HCT116 (cell line): Measurements from ENCODE around the gene C1QA. TPM values are rescaled to one million over a fixed set of nuclear protein-coding genes. Genes with fewer than 3 reads are reported as not detected.

Experiments
- ATAC-seq: fragments of 200-7000 bp; cut with Tn5 transposase; 2 replicates; pipeline ENCODE4 v1.9.1; 2020; ENCODE audit warnings: mild to moderate bottlenecking, moderate library complexity
- BruUV-seq: library from RNA; stranded (reverse); fragments of 400-500 nt; replicated peaks from 2 replicates; lab custom pipeline; 2021; lab: Mats Ljungman, UMichigan
- CTCF ChIA-PET: fragments of 300-600 bp; sonication (Branson Sonifier 250); formaldehyde crosslinking; loops from one replicate; lab custom pipeline; 2021; ENCODE audit warnings: antibody characterized with exemption; lab: Charles Lee
- POLR2A ChIA-PET: fragments of 300-600, 350-600 bp; sonication (Branson Sonifier 250); formaldehyde crosslinking; loops from one replicate; lab custom pipeline; 2021; ENCODE audit warnings: antibody characterized with exemption; lab: Charles Lee
- RAD21 ChIA-PET, 2 experiments: fragments of 300-600 bp; sonication (Branson Sonifier 250); formaldehyde crosslinking; loops; one replicate each; lab custom pipeline; 2023; ENCODE audit warnings: low total read pairs in 2 of 2; ENCODE audit not compliant: uncharacterized antibody in 2 of 2, unreplicated experiment in 2 of 2, low non-redundant PET in 1 of 2; lab: Charles Lee
- DNase-seq: peaks from one replicate; pipeline ENCODE4 v3.0.0-alpha.2; 2010; ENCODE audit warnings: low read depth, low spot score
- H2AFZ ChIP-seq: fragments of 200-600 bp; shearing (Covaris generic), sonication (generic); 2 replicates; pipeline ENCODE4 v1.6.1; 2017; ENCODE audit warnings: low read depth, mixed run types, mixed read lengths, antibody characterized with exemption, low read length; ENCODE audit not compliant: poor library complexity, severe bottlenecking
- H3K27ac ChIP-seq: 2 replicates; pipeline ENCODE4 v1.5.1; 2012; ENCODE audit warnings: low read depth, low read length
- H3K27me3 ChIP-seq: fragments of 200-600 bp; sonication (generic); 2 replicates; pipeline ENCODE4 v1.6.1; 2016; ENCODE audit warnings: mixed run types, low read length, mixed read lengths; ENCODE audit not compliant: insufficient read depth
- H3K36me3 ChIP-seq, 2 experiments: fragments of 200-500 bp in 1 of 2; fragments of 200-600 bp in 1 of 2; sonication (Bioruptor generic) in 1 of 2; sonication (generic) in 1 of 2; 2 replicates each; pipeline versions ENCODE4 v1.5.1 to v1.6.1; 2014 to 2016; ENCODE audit warnings: low read length in 2 of 2, inconsistent platforms in 1 of 2, mixed read lengths in 1 of 2, mixed run types in 1 of 2; ENCODE audit not compliant: insufficient read depth in 2 of 2, control insufficient read depth in 1 of 2
- H3K4me1 ChIP-seq, 2 experiments: fragments of 200-600 bp in 1 of 2; sonication (generic) in 1 of 2; 2 replicates each; pipeline versions ENCODE4 v1.5.1 to v1.6.1; 2012 to 2017; ENCODE audit warnings: low read length in 2 of 2, inconsistent platforms in 1 of 2, mild to moderate bottlenecking in 1 of 2, mixed read lengths in 1 of 2, mixed run types in 1 of 2, moderate library complexity in 1 of 2; ENCODE audit not compliant: insufficient read depth in 2 of 2, control insufficient read depth in 1 of 2
- H3K4me2 ChIP-seq: fragments of 200-600 bp; sonication (generic); 2 replicates; pipeline ENCODE4 v1.6.1; 2017; ENCODE audit warnings: mixed run types, low read length, mixed read lengths
- H3K4me3 ChIP-seq, 2 experiments: fragments of 200-600 bp in 1 of 2; sonication (generic) in 1 of 2; replicated peaks in 1 of 2; 2 replicates each; pipeline ENCODE4 v1.5.1; 2011 to 2016; ENCODE audit warnings: low read length in 2 of 2, control low read depth in 1 of 2, low read depth in 1 of 2, mild to moderate bottlenecking in 1 of 2, mixed read lengths in 1 of 2, mixed run types in 1 of 2
- H3K79me2 ChIP-seq: fragments of 200-600 bp; sonication (generic); 2 replicates; pipeline ENCODE4 v1.6.1; 2017; ENCODE audit warnings: mild to moderate bottlenecking, mixed run types, low read length, moderate library complexity, mixed read lengths; ENCODE audit not compliant: insufficient read depth
- H3K9ac ChIP-seq: fragments of 200-600 bp; sonication (generic); 2 replicates; pipeline ENCODE4 v1.6.1; 2016; ENCODE audit warnings: low read length, mixed read lengths
- H3K9me2 ChIP-seq: fragments of 200-600 bp; sonication (generic), shearing (Covaris generic); 2 replicates; pipeline ENCODE4 v1.6.1; 2017; ENCODE audit warnings: mixed run types, mild to moderate bottlenecking, moderate library complexity; ENCODE audit not compliant: insufficient read depth
- H3K9me3 ChIP-seq, 2 experiments: fragments of 200-500 bp in 1 of 2; fragments of 200-600 bp in 1 of 2; sonication (Bioruptor generic) in 1 of 2; sonication (generic) in 1 of 2; 2 replicates each; pipeline ENCODE4 v1.6.1; 2014 to 2017; ENCODE audit warnings: low read length in 2 of 2, mixed read lengths in 2 of 2, inconsistent platforms in 1 of 2, low read depth in 1 of 2, mild to moderate bottlenecking in 1 of 2, mixed run types in 1 of 2, moderate library complexity in 1 of 2; ENCODE audit not compliant: control insufficient read depth in 1 of 2, insufficient read depth in 1 of 2
- H4K20me1 ChIP-seq: fragments of 200-600 bp; sonication (generic), shearing (Covaris generic); 2 replicates; pipeline ENCODE4 v1.6.1; 2017; ENCODE audit warnings: mixed run types, mild to moderate bottlenecking, moderate library complexity; ENCODE audit not compliant: insufficient read depth
- ATF3 ChIP-seq: IDR thresholded peaks from 2 replicates; pipeline ENCODE4 v1.6.1; 2012
- CBX3 ChIP-seq: IDR thresholded peaks from 2 replicates; pipeline ENCODE4 v1.6.1; 2012; ENCODE audit warnings: low read depth
- CTCF ChIP-seq, 3 experiments: fragments of 200-600 bp in 1 of 3; sonication (generic) in 1 of 3; IDR thresholded peaks in 2 of 3; conservative IDR thresholded peaks in 1 of 3; 2 replicates each; pipeline ENCODE4 v1.5.1; 2012 to 2017; ENCODE audit warnings: low read depth in 2 of 3, low read length in 2 of 3, antibody characterized with exemption in 1 of 3, borderline replicate concordance in 1 of 3, control low read depth in 1 of 3, mild to moderate bottlenecking in 1 of 3, mixed read lengths in 1 of 3, mixed run types in 1 of 3, moderate library complexity in 1 of 3; ENCODE audit not compliant: insufficient read depth in 1 of 3
- EGR1 ChIP-seq: IDR thresholded peaks from 2 replicates; pipeline ENCODE4 v1.6.1; 2012; ENCODE audit warnings: low read depth
- ELF1 ChIP-seq: IDR thresholded peaks from 2 replicates; pipeline ENCODE4 v1.6.1; 2012; ENCODE audit warnings: low read depth, borderline replicate concordance
- EZH2 ChIP-seq: fragments of 200-600 bp; sonication (generic); IDR thresholded peaks from 2 replicates; pipeline ENCODE4 v1.6.1; 2017; ENCODE audit warnings: antibody characterized with exemption, mixed run types
- EZH2phosphoT487 ChIP-seq: fragments of 200-600 bp; IDR thresholded peaks from 2 replicates; pipeline ENCODE4 v1.6.1; 2018; ENCODE audit warnings: antibody characterized with exemption, borderline replicate concordance
- JUND ChIP-seq: IDR thresholded peaks from 2 replicates; pipeline ENCODE4 v1.6.1; 2012
- POLR2A ChIP-seq: IDR thresholded peaks from 2 replicates; pipeline ENCODE4 v1.7.0; 2011; ENCODE audit warnings: borderline replicate concordance; ENCODE audit not compliant: insufficient read depth, insufficient read length; ENCODE audit errors: extremely low read depth
- POLR2AphosphoS5 ChIP-seq: IDR thresholded peaks from 2 replicates; pipeline ENCODE4 v1.6.1; 2011; ENCODE audit warnings: mild to moderate bottlenecking, low read depth, low read length, moderate library complexity
- SIN3A ChIP-seq: IDR thresholded peaks from 2 replicates; pipeline ENCODE4 v1.6.1; 2012; ENCODE audit warnings: low read depth
- SP1 ChIP-seq: IDR thresholded peaks from 2 replicates; pipeline ENCODE4 v1.6.1; 2012; ENCODE audit warnings: low read depth
- TCF7L2 ChIP-seq: IDR thresholded peaks from 2 replicates; pipeline ENCODE4 v1.7.0; 2011; ENCODE audit warnings: borderline replicate concordance, inconsistent platforms; ENCODE audit not compliant: insufficient read depth, insufficient read length; ENCODE audit errors: extremely low read depth
- YY1 ChIP-seq: IDR thresholded peaks from 2 replicates; pipeline ENCODE4 v1.6.1; 2011; ENCODE audit warnings: low read length, low read depth, moderate library complexity, mild to moderate bottlenecking; ENCODE audit not compliant: insufficient replicate concordance; ENCODE audit errors: extremely low read depth
- ZBTB33 ChIP-seq: IDR thresholded peaks from 2 replicates; pipeline ENCODE4 v1.6.1; 2011; ENCODE audit warnings: mild to moderate bottlenecking, low read length, moderate library complexity; ENCODE audit not compliant: insufficient replicate concordance; ENCODE audit errors: extremely low read depth
- ZFX ChIP-seq: fragments of 450-650 bp; IDR thresholded peaks from 2 replicates; pipeline ENCODE4 v1.6.1; 2017
- ZNF274 ChIP-seq: fragments of 200-500 bp; sonication (Bioruptor generic); IDR thresholded peaks from 2 replicates; pipeline ENCODE4 v1.6.1; 2014; ENCODE audit warnings: mild to moderate bottlenecking, low read depth, low read length, inconsistent platforms
- intact Hi-C: fragments of 100-400 bp; cut with micrococcal nuclease; formaldehyde crosslinking; loops from 2 replicates; pipeline ENCODE4 v1.10.0; 2022
- total RNA-seq: library from RNA; stranded (reverse); gene quantifications from one replicate; pipeline ENCODE4 v1.2.1, GENCODE V29; 2021; ENCODE audit not compliant: unreplicated experiment

Gene C1QA
- total RNA-seq, 1 experiment from 2014 or later = 0.91 TPM

GRCh38 chr1:22670352-22670975, 34.0 kb downstream of the C1QA start (continued):
- TF ChIP-seq CTCF (IDR thresholded peaks at IDR 0.05 in 2 of 3, conservative IDR thresholded peaks at IDR 0.05 in 1 of 3; ENCODE audit: borderline replicate concordance in 1 of 3, insufficient read depth in 1 of 3, low read depth in 2 of 3, low read length in 2 of 3) (no peak), YY1 (no peak), ATF3 (no peak), ELF1 (no peak), SP1 (no peak), EZH2phosphoT487 (no peak)

- Histone ChIP-seq H3K79me2 (no peaks in the 10 kb centered on the region), H3K4me1 (no peaks in the 10 kb centered on the region), H4K20me1 (no peaks in the 10 kb centered on the region), H3K9ac (no peak overlapping the region), H3K4me3 (no peak overlapping the region), H3K4me2 (no peak overlapping the region), H3K9me3 (no peaks in the 10 kb centered on the region), H3K27me3 (peaks cover 18% of the 10 kb centered on the region; the same call in 1 of the 2 replicates), H3K27ac (no peak overlapping the region), H3K9me2 (no peaks in the 10 kb centered on the region), H3K36me3 (no peaks in the 10 kb centered on the region), H2AFZ (no peak overlapping the region)
- ChIA-PET RAD21 (no interaction called here), CTCF (interaction anchor here (3.6 to 5.1 kb wide), 2 partner anchors 216 to 259 kb away, joined by 24 to 67 read pairs; no protein-coding TSS in a partner anchor), POLR2A (no interaction called here)
- no peak for ATAC-seq
- intact Hi-C loops = no loop called here
- no TSS peak for BruUV-seq
- no peak for DNase-seq
- TF ChIP-seq SP1 (no peak), CBX3 (no peak), JUND (no peak), TCF7L2 (no peak), POLR2A (no peak), YY1 (no peak), ATF3 (no peak), POLR2AphosphoS5 (no peak), ELF1 (no peak), EZH2phosphoT487 (no peak), SIN3A (no peak), EZH2 (no peak), ZFX (no peak), ZBTB33 (no peak), EGR1 (no peak), ZNF274 (no peak)
These were observed 35.6 kb downstream of the C1QA start for GRCh38 chr1:22671999-22672398.
